ENCODE data around the gene SMCO3. TPM values are rescaled to one million over a fixed set of nuclear protein-coding genes. Genes with fewer than 3 reads are reported as not detected.

SMCO3 gene
- total and polyA plus RNA-seq, 2 of the 8 experiments (the other 6 are each of a cell fraction or from before 2014, with no cell fraction given): not detected

DNA sequence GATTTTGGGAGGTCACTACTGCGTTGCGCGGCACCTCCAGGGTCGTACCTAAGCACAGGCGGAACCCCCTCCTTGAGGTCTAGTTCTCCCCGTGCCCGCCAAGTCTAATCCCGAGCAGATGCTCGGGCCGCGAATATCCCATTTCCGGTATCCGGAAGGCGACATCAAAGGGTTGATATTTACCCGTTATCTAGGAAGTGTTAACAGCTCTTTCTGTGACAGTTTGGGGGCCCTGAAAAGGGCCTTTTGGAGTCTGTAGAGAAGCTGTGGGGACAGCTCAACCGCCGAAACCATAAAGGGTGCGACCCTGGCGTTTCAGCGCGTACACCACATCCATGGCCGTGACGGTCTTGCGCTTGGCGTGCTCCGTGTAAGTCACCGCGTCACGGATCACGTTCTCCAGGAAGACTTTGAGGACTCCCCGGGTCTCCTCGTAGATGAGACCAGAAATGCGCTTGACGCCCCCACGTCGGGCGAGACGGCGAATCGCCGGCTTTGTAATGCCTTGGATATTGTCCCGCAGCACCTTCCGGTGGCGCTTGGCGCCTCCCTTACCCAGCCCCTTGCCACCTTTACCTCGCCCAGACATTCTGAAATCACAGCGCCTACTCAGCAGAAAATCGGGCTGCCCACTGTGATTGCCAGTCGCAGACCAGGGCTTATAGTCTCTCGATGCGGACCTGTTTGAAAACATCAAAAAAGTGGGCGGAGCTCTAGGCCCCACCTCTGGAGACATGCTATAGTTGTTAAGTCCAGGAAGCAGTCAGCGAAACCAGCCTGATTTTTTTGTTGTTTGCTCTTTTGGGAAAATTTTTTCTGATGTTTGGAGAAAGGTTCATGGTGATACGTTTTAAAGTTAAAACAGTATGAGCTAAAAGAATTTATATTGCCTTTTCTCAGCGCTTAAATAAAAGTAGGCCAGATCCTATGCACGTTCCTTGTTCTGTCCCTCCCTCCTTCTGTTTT is 43.2 kb downstream of the SMCO3 start (continued):
- TF ChIP-seq RFX5 (IDR thresholded peaks at IDR 0.05; ENCODE audit: borderline replicate concordance, low read depth, low read length) (no peak), NRF1 (IDR thresholded peaks at IDR 0.05; ENCODE audit: low read depth, low read length) (no peak), TCF12 (IDR thresholded peaks at IDR 0.05; ENCODE audit: low read depth, low read length) (no peak; the same call in 1 of the 2 replicates), SIRT6 (IDR thresholded peaks at IDR 0.05; ENCODE audit: low read length) (no peak), CBX8 (IDR thresholded peaks at IDR 0.05; ENCODE audit: borderline replicate concordance, low read depth, low read length) (no peak), KDM4A (IDR thresholded peaks at IDR 0.05; ENCODE audit: low read depth, low read length, severe bottlenecking) (no peak), TAF1 (IDR thresholded peaks at IDR 0.05; ENCODE audit: low read depth, low read length) (peak; percentile 99), SP4 (IDR thresholded peaks at IDR 0.05; ENCODE audit: low read length) (peak; percentile 85; the same call in 1 of the 2 replicates), CBX5 (IDR thresholded peaks at IDR 0.05; ENCODE audit: low read depth, low read length) (no peak), GTF2F1 (IDR thresholded peaks at IDR 0.05; ENCODE audit: borderline replicate concordance, low read depth, low read length) (peak; percentile 98), RBBP5 (IDR thresholded peaks at IDR 0.05; ENCODE audit: borderline replicate concordance, low read depth, low read length) (peak; percentile 46; the same call in 1 of the 2 replicates), KDM1A (IDR thresholded peaks at IDR 0.05; ENCODE audit: borderline replicate concordance, low read length) (no peak), MAX (IDR thresholded peaks at IDR 0.05) (no peak), JUN (IDR thresholded peaks at IDR 0.05; ENCODE audit: low read depth, low read length) (no peak), POLR2AphosphoS5 (IDR thresholded peaks at IDR 0.05; ENCODE audit: low read depth, low read length) (peak; percentile 99), CREB1 (IDR thresholded peaks at IDR 0.05) (no peak; the same call in 1 of the 2 replicates), ZNF274 (IDR thresholded peaks at IDR 0.05; ENCODE audit: borderline replicate concordance, extremely low read depth, low read length) (no peak), TEAD4 (IDR thresholded peaks at IDR 0.05; ENCODE audit: low read depth, low read length) (no peak), ASH2L (IDR thresholded peaks at IDR 0.05; ENCODE audit: low read length) (no peak), TBP (IDR thresholded peaks at IDR 0.05; ENCODE audit: low read depth, low read length) (peak; percentile 98), MAFK (IDR thresholded peaks at IDR 0.05; ENCODE audit: low read depth, low read length) (peak; percentile 91), EP300 (IDR thresholded peaks at IDR 0.05; ENCODE audit: borderline replicate concordance in 1 of 2, low read depth in 2 of 2, low read length in 2 of 2) (peak in 1 of 2 experiments; percentile 95; a peak in 2 of 3 replicates), JUND (IDR thresholded peaks at IDR 0.05; ENCODE audit: low read length) (no peak)
- TF ChIP-seq, protein P1, sequence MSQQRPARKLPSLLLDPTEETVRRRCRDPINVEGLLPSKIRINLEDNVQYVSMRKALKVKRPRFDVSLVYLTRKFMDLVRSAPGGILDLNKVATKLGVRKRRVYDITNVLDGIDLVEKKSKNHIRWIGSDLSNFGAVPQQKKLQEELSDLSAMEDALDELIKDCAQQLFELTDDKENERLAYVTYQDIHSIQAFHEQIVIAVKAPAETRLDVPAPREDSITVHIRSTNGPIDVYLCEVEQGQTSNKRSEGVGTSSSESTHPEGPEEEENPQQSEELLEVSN (IDR thresholded peaks at IDR 0.05): no peak

Data from H1 (cell line).